A549 (cell line): ENCODE measurements around the gene UBASH3B.

ENCODE experiments used
- CEBPB ChIP-seq, 2 experiments: fragments of >200 bp in 1 of 2; sonication (Bioruptor Twin) in 1 of 2; formaldehyde crosslinking in 1 of 2; IDR thresholded peaks; 2 replicates each; pipeline ENCODE4 v1.6.1; 2012 to 2016
- CHD2 ChIP-seq: fragments of 150-350 bp; IDR thresholded peaks from 2 replicates; pipeline ENCODE4 v1.6.1; 2014; ENCODE audit warnings: low read length; ENCODE audit not compliant: partially characterized antibody
- CTCF ChIP-seq: fragments of >200 bp; sonication (Bioruptor Twin); formaldehyde crosslinking; IDR thresholded peaks from 3 replicates; pipeline ENCODE4 v1.5.1; 2016
- HDAC2 ChIP-seq: fragments of 200-600 bp; sonication (generic); IDR thresholded peaks from 2 replicates; pipeline ENCODE4 v1.6.1; 2016
- HMGXB4 ChIP-seq: fragments of 250-450 bp; sonication (Bioruptor Pico); IDR thresholded peaks from 2 replicates; pipeline ENCODE4 v1.5.0; 2021; ENCODE audit warnings: mild to moderate bottlenecking, moderate library complexity, borderline replicate concordance
- MAX ChIP-seq: IDR thresholded peaks from 2 replicates; pipeline ENCODE4 v1.6.1; 2012
- POLR2A ChIP-seq: IDR thresholded peaks from 2 replicates; pipeline ENCODE4 v1.6.1; 2012; ENCODE audit warnings: mild to moderate bottlenecking, low read length
- RAD21 ChIP-seq, 2 experiments: fragments of >200 bp in 1 of 2; sonication (Bioruptor Twin) in 1 of 2; formaldehyde crosslinking in 1 of 2; IDR thresholded peaks in 1 of 2; conservative IDR thresholded peaks in 1 of 2; 2 replicates in 1 of 2; 3 replicates in 1 of 2; pipeline ENCODE4 v1.6.1; 2012 to 2018; ENCODE audit warnings: inconsistent platforms in 1 of 2
- RCOR1 ChIP-seq: fragments of 150-350 bp; IDR thresholded peaks from 2 replicates; pipeline ENCODE4 v1.6.1; 2014; ENCODE audit warnings: antibody characterized with exemption, low read length, low read depth

GRCh38 chr11:122681070-122681469 is 25.5 kb downstream of the UBASH3B start:
- TF ChIP-seq CHD2 (no peak), POLR2A (no peak), CTCF (no peak), CEBPB (IDR thresholded peaks at IDR 0.05) (no peak), HDAC2 (no peak), HMGXB4 (CRISPR knock-in tag) (no peak), MAX (no peak), RAD21 (conservative IDR thresholded peaks at IDR 0.05 in 1 of 2, IDR thresholded peaks at IDR 0.05 in 1 of 2) (no peak), RCOR1 (no peak)
